HG03095 (cell line): ENCODE data around the gene BMP3.

Source experiments
- ATAC-seq: cut with Tn5 transposase; IDR thresholded peaks from one replicate; pipeline ENCODE4 v1.9.1; 2021; ENCODE audit warnings: moderate library complexity; ENCODE audit not compliant: unreplicated experiment

BMP3 gene

GRCh38 chr4:81102107-81102506 lies 71.6 kb downstream of the BMP3 start:
- ATAC-seq = no peak

- ATAC-seq = no peak
These were observed 75.6 kb downstream of the BMP3 start for GRCh38 chr4:81106150-81106549.
